ENCODE data around the gene RBM42.
"Not testable (repeated sequence)": the region's sequence is repeated elsewhere in the genome, so short reads cannot be mapped to it uniquely, and the experiment has no call there.

Gene RBM42

GRCh38 chr19:35628565-35629331 lies at the start of gene RBM42:
Gene RBM42, plus strand, starts transcription at chr19:35629036. Its CDS starts 118 bp downstream, at chr19:35629154.
- peak; percentile 96 for DNase-seq (ENCODE audit: low read depth)

- no peak for DNase-seq (ENCODE audit: low read depth)
Observed at GRCh38 chr19:35582760-35583159, 46.1 kb upstream of the RBM42 start.

GRCh38 chr19:35585848-35586247 lies 43.0 kb upstream of the RBM42 start, which contains the start of gene PMIS2:
Gene PMIS2, plus strand, starts transcription at chr19:35586173. Its CDS starts 87 bp downstream, at chr19:35586260.
- no peak for DNase-seq (ENCODE audit: low read depth)

GRCh38 chr19:35587321-35587720 lies 41.5 kb upstream of the RBM42 start:
- no peak for DNase-seq (ENCODE audit: low read depth)

- DNase-seq (ENCODE audit: low read depth), result no peak
Observed at GRCh38 chr19:35590875-35591274, 38.0 kb upstream of the RBM42 start.

GRCh38 chr19:35592226-35592625 lies 36.6 kb upstream of the RBM42 start:
- DNase-seq (ENCODE audit: low read depth), result no peak

GRCh38 chr19:35595026-35595425 lies 33.8 kb upstream of the RBM42 start:
- not testable (repeated sequence) for DNase-seq (ENCODE audit: low read depth)

GRCh38 chr19:35595928-35596327 lies 32.9 kb upstream of the RBM42 start:
- no peak for DNase-seq (ENCODE audit: low read depth)

- no peak for DNase-seq (ENCODE audit: low read depth)
Observed at GRCh38 chr19:35596366-35596999, 32.4 kb upstream of the RBM42 start.

GRCh38 chr19:35601971-35602370 lies 26.9 kb upstream of the RBM42 start:
- DNase-seq (ENCODE audit: low read depth), result no peak

GRCh38 chr19:35604436-35604835 lies 24.4 kb upstream of the RBM42 start:
- not testable (repeated sequence) for DNase-seq (ENCODE audit: low read depth)

- DNase-seq (ENCODE audit: low read depth), result not testable (repeated sequence)
Observed at GRCh38 chr19:35607170-35607569, 21.7 kb upstream of the RBM42 start.

- DNase-seq (ENCODE audit: low read depth), result no peak
Observed at GRCh38 chr19:35607661-35608060, 21.2 kb upstream of the RBM42 start.

GRCh38 chr19:35608251-35608650 lies 20.6 kb upstream of the RBM42 start:
- DNase-seq (ENCODE audit: low read depth), result no peak

GRCh38 chr19:35609851-35610353 lies 18.9 kb upstream of the RBM42 start:
- DNase-seq (ENCODE audit: low read depth), result no peak

- no peak for DNase-seq (ENCODE audit: low read depth)
Observed at GRCh38 chr19:35612224-35612558, 16.6 kb upstream of the RBM42 start.

- DNase-seq (ENCODE audit: low read depth), result peak; percentile 93
Observed at GRCh38 chr19:35612559-35613321, 16.1 kb upstream of the RBM42 start, which contains the start of gene HAUS5. Gene HAUS5, plus strand, starts transcription at chr19:35612735. Its CDS starts 60 bp downstream, at chr19:35612795.

GRCh38 chr19:35613574-35613973 lies 15.3 kb upstream of the RBM42 start:
- no peak for DNase-seq (ENCODE audit: low read depth)

- no peak for DNase-seq (ENCODE audit: low read depth)
Observed at GRCh38 chr19:35615036-35615435, 13.8 kb upstream of the RBM42 start.

- no peak for DNase-seq (ENCODE audit: low read depth)
Observed at GRCh38 chr19:35618857-35619256, 10.0 kb upstream of the RBM42 start.

GRCh38 chr19:35619290-35619923 lies 9.4 kb upstream of the RBM42 start:
- DNase-seq (ENCODE audit: low read depth), result no peak

- no peak for DNase-seq (ENCODE audit: low read depth)
Observed at GRCh38 chr19:35620001-35620400, 8.8 kb upstream of the RBM42 start.

Measured in stimulated activated CD8-positive, alpha-beta memory T cell treated with anti-CD3 and anti-CD28 coated beads, Interleukin-12 subunit alpha, Interleukin-12 subunit beta, amount 100 ng/mL, for 4 hours (primary cell).